ENCODE data around the gene CHSY1.
"Not testable (repeated sequence)": the region's sequence is repeated elsewhere in the genome, so short reads cannot be mapped to it uniquely, and the experiment has no call there.

GRCh38 chr15:101287342-101287741 is 35.5 kb upstream of the CHSY1 start:
- TF ChIP-seq, protein P1, sequence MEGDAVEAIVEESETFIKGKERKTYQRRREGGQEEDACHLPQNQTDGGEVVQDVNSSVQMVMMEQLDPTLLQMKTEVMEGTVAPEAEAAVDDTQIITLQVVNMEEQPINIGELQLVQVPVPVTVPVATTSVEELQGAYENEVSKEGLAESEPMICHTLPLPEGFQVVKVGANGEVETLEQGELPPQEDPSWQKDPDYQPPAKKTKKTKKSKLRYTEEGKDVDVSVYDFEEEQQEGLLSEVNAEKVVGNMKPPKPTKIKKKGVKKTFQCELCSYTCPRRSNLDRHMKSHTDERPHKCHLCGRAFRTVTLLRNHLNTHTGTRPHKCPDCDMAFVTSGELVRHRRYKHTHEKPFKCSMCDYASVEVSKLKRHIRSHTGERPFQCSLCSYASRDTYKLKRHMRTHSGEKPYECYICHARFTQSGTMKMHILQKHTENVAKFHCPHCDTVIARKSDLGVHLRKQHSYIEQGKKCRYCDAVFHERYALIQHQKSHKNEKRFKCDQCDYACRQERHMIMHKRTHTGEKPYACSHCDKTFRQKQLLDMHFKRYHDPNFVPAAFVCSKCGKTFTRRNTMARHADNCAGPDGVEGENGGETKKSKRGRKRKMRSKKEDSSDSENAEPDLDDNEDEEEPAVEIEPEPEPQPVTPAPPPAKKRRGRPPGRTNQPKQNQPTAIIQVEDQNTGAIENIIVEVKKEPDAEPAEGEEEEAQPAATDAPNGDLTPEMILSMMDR (conservative IDR thresholded peaks at IDR 0.05): not testable (repeated sequence)
- not testable (repeated sequence) for TF ChIP-seq ZFX (IDR thresholded peaks at IDR 0.05)
